GM18907 (cell line): ENCODE results near the gene TMEM165.

Source experiments
- ATAC-seq: cut with Tn5 transposase; IDR thresholded peaks from one replicate; pipeline ENCODE4 v1.9.1; 2021; ENCODE audit warnings: mild to moderate bottlenecking, moderate library complexity; ENCODE audit not compliant: unreplicated experiment

The TMEM165 gene

GRCh38 chr4:55447108-55447708 is 51.5 kb downstream of the TMEM165 start:
- ATAC-seq = no peak

- ATAC-seq = no peak
Measured at GRCh38 chr4:55447831-55448230, 52.1 kb downstream of the TMEM165 start.

- ATAC-seq = no peak
Measured at GRCh38 chr4:55450566-55450965, 54.8 kb downstream of the TMEM165 start.

- ATAC-seq = no peak
Measured at GRCh38 chr4:55458164-55458563, 62.4 kb downstream of the TMEM165 start.

- ATAC-seq = no peak
Measured at GRCh38 chr4:55458611-55459010, 62.9 kb downstream of the TMEM165 start.

- no peak for ATAC-seq
Measured at GRCh38 chr4:55466001-55466400, 70.2 kb downstream of the TMEM165 start.

GRCh38 chr4:55468724-55469123 is 73.0 kb downstream of the TMEM165 start:
- ATAC-seq = no peak

GRCh38 chr4:55469979-55470378 is 74.2 kb downstream of the TMEM165 start:
- ATAC-seq = no peak
